ENCODE results near the gene LUZP1.

GRCh38 chr1:23040509-23040908, 128.1 kb downstream of the LUZP1 start:
- TF ChIP-seq POLR2AphosphoS5 (IDR thresholded peaks at IDR 0.05; ENCODE audit: low read depth, low read length) (no peak), TAF1 (IDR thresholded peaks at IDR 0.05; ENCODE audit: borderline replicate concordance, low read depth, low read length) (no peak), POLR2A (IDR thresholded peaks at IDR 0.05; ENCODE audit: low read depth, low read length) (no peak)

Measured in GM12892 (cell line).